Kidney (tissue), 14 donors: ENCODE results near the gene SFT2D2. TPM values are rescaled to one million over a fixed set of nuclear protein-coding genes. Genes with fewer than 3 reads are reported as not detected.

Experiments
- DNase-seq, 5 donors: peaks; one replicate each; pipeline ENCODE4 v3.0.0-alpha.2; 2013 to 2020
- FAIRE-seq: peaks from 2 replicates; lab custom pipeline; 2012; peaks lifted over from hg19 to GRCh38; lab: Jason Lieb, UNC
- H3K27ac ChIP-seq, 2 donors: one replicate each; pipeline ENCODE4 v1.7.0; 2013; ENCODE audit warnings: low read depth in 2 of 2, low read length in 2 of 2, inconsistent platforms in 1 of 2
- H3K27me3 ChIP-seq: one replicate; pipeline ENCODE4 v1.7.1; 2013; ENCODE audit warnings: low read length, inconsistent platforms; ENCODE audit not compliant: control insufficient read depth, insufficient read depth
- H3K36me3 ChIP-seq, 3 donors: one replicate each; pipeline versions ENCODE4 v1.7.0 to v1.7.1; 2013; ENCODE audit warnings: low read length in 3 of 3, control low read depth in 1 of 3, inconsistent platforms in 1 of 3; ENCODE audit not compliant: insufficient read depth in 3 of 3, control insufficient read depth in 2 of 3
- H3K4me1 ChIP-seq, 3 donors: one replicate each; pipeline versions ENCODE4 v1.7.0 to v1.7.1; 2013; ENCODE audit warnings: low read length in 3 of 3, inconsistent platforms in 1 of 3, low read depth in 1 of 3; ENCODE audit not compliant: control insufficient read depth in 2 of 3, insufficient read depth in 2 of 3
- H3K4me3 ChIP-seq, 3 donors: one replicate each; pipeline versions ENCODE4 v1.7.0 to v1.8.1; 2013; ENCODE audit warnings: low read length in 3 of 3, control low read depth in 1 of 3, inconsistent platforms in 1 of 3
- H3K9ac ChIP-seq, 3 donors: one replicate each; pipeline versions ENCODE4 v1.7.0 to v1.7.1; 2013; ENCODE audit warnings: low read length in 3 of 3, control low read depth in 1 of 3, inconsistent platforms in 1 of 3
- H3K9me3 ChIP-seq, 3 donors: one replicate each; pipeline versions ENCODE4 v1.7.0 to v1.7.1; 2013; ENCODE audit warnings: low read length in 3 of 3, control low read depth in 1 of 3, inconsistent platforms in 1 of 3; ENCODE audit not compliant: control insufficient read depth in 2 of 3, insufficient read depth in 1 of 3
- CTCF ChIP-seq: IDR thresholded peaks from 3 replicates; pipeline ENCODE4 v1.5.1; 2012; ENCODE audit warnings: mild to moderate bottlenecking, moderate library complexity, borderline replicate concordance; ENCODE audit not compliant: insufficient read depth; ENCODE audit errors: extremely low read depth
- intact Hi-C: fragments of 100-400 bp; cut with DNase I; formaldehyde crosslinking; loops from one replicate; pipeline ENCODE4 v1.11.1; 2022
- polyA plus RNA-seq: library from polyadenylated mRNA; stranded (reverse); fragments of 350-450 nt; fragmentation: Illumina TruSeq; extraction: RNeasy Lipid Tissue Mini Kit (QIAGEN cat#74804); gene quantifications from one replicate; pipeline ENCODE4 v1.2.3, GENCODE V29; 2014; ENCODE audit warnings: low read depth, low replicate concordance; ENCODE audit not compliant: insufficient read depth
- total RNA-seq: library from RNA; stranded (reverse); fragmentation: NEBNext Ultra II Directional; extraction: Animal tissue kit (Norgen Biotek cat#: 25700); gene quantifications from one replicate; pipeline ENCODE4 v1.2.1, GENCODE V29; 2021
- donor health status: control.
- donor health status: control.
- donor health status: control.
- donor health status: control.
- donor health status: control.
- donor health status: DM: yes; HTN: yes; CAD: no.
- donor health status: Normal renal cell carcinoma (clear cell type).

SFT2D2 gene
- total and polyA plus RNA-seq, 2 donors from 2014 or later = 7.4 to 89.3 TPM

DNA sequence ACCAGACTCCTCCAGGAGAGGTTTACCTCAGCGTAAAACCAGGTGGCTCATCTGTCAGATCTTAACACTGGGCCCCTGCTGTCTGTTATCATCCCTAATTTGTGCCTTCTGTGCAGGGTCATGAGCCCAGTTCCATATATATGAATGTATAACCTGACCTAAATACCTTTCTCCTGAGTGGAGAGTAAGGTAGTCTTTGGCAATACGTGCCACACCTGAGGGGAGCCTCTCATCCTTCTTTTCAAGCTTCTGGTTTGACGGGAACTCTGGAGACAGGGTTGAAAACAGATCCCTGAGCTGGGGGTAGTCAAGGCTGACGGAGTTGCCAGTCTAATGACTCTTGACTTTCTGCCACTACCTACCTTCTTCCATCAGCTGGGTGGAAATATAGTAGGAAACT is 4.1 kb downstream of the SFT2D2 start:
- no peak for FAIRE-seq
- Histone ChIP-seq H3K27me3 (no peaks in the 10 kb centered on the region), H3K4me1 (peaks cover 2 to 36% (median 29%) of the 10 kb centered on the region in 3 donors), H3K9me3 (no peaks in the 10 kb centered on the region), H3K36me3 (peaks cover 4 to 22% (median 12%) of the 10 kb centered on the region in 3 donors), H3K27ac (peak overlapping the region; percentile 2 to 29), H3K9ac (no peak overlapping the region), H3K4me3 (no peak overlapping the region)
- TF ChIP-seq CTCF = no peak
- DNase-seq = no peak
- intact Hi-C loops = no loop called here

- peak overlapping the region in 1 of 2 donors; percentile 63 for H3K27ac ChIP-seq
- H3K4me1 ChIP-seq = peaks cover 2 to 44% (median 35%) of the 10 kb centered on the region in 3 donors
- peaks cover 4 to 22% (median 12%) of the 10 kb centered on the region in 3 donors for H3K36me3 ChIP-seq
- no peak overlapping the region for H3K9ac ChIP-seq
- H3K9me3 ChIP-seq = no peaks in the 10 kb centered on the region
- no peaks in the 10 kb centered on the region for H3K27me3 ChIP-seq
- FAIRE-seq (no peak), DNase-seq (peak in 3 of 5 donors; percentile 24 to 72 (median 43))
- TF ChIP-seq CTCF = no peak
- H3K4me3 ChIP-seq = no peak overlapping the region
- intact Hi-C loops = no loop called here
These were observed 4.9 kb downstream of the SFT2D2 start for GRCh38 chr1:168230709-168231108.

GRCh38 chr1:168234846-168235547 is 9.2 kb downstream of the SFT2D2 start:
- Histone ChIP-seq H3K4me1 (peaks cover 0 to 27% (median 18%) of the 10 kb centered on the region in 3 donors), H3K36me3 (peaks cover 9 to 48% (median 21%) of the 10 kb centered on the region in 3 donors), H3K9ac (no peak overlapping the region), H3K4me3 (no peak overlapping the region), H3K27ac (peak overlapping the region in 1 of 2 donors; percentile 26), H3K9me3 (no peaks in the 10 kb centered on the region), H3K27me3 (no peaks in the 10 kb centered on the region)
- intact Hi-C loops = no loop called here
- FAIRE-seq = no peak
- peak; percentile 31 for TF ChIP-seq CTCF
- DNase-seq = peak in 2 of 5 donors; percentile 16 to 46
